Psoas muscle (tissue), 8 donors: ENCODE measurements around the gene TSC1. TPM values are rescaled to one million over a fixed set of nuclear protein-coding genes. Genes with fewer than 3 reads are reported as not detected.
A peak's percentile ranks its signal among the peaks of the same experiment; 100 is the strongest.

ENCODE experiments used
- ATAC-seq, 4 donors: fragments of 200-7000 bp; cut with Tn5 transposase; one replicate each; pipeline ENCODE4 v1.9.1; 2020; ENCODE audit warnings: moderate library complexity in 3 of 4, mild to moderate bottlenecking in 2 of 4
- DNase-seq, 2 donors: peaks; one replicate each; pipeline ENCODE4 v3.0.0-alpha.2; 2020
- H3K27ac ChIP-seq: fragments of 200-600 bp; one replicate; pipeline ENCODE4 v1.8.0; 2022
- H3K27me3 ChIP-seq, 3 donors: fragments of 200-600 bp in 1 of 3; one replicate each; pipeline versions ENCODE4 v1.6.1 to v1.8.0; 2013 to 2022; ENCODE audit warnings: low read length in 2 of 3, mild to moderate bottlenecking in 2 of 3, moderate library complexity in 1 of 3; ENCODE audit not compliant: insufficient read depth in 3 of 3
- H3K36me3 ChIP-seq, 2 donors: fragments of 200-600 bp in 1 of 2; one replicate each; pipeline versions ENCODE4 v1.6.1 to v1.8.0; 2013 to 2022; ENCODE audit warnings: low read depth in 1 of 2, mild to moderate bottlenecking in 1 of 2, moderate library complexity in 1 of 2; ENCODE audit not compliant: insufficient read depth in 1 of 2
- H3K4me1 ChIP-seq: fragments of 200-600 bp; one replicate; pipeline ENCODE4 v1.8.0; 2022
- H3K4me3 ChIP-seq: fragments of 200-600 bp; one replicate; pipeline ENCODE4 v1.8.0; 2022; ENCODE audit warnings: mild to moderate bottlenecking
- H3K9me3 ChIP-seq: fragments of 200-600 bp; one replicate; pipeline ENCODE4 v1.8.0; 2022
- CTCF ChIP-seq: fragments of 200-600 bp; IDR thresholded peaks from one replicate; pipeline ENCODE4 v1.8.0; 2022; ENCODE audit warnings: antibody characterized with exemption
- WGBS, 3 donors: extraction: QIAGEN DNeasy Blood & Tissue Kit; methylation state at CpG; one replicate each; pipeline versions ENCODE4 v1.1.6 to v1.1.7; 2013; 5-methylcytosine and 5-hydroxymethylcytosine counted together
- intact Hi-C, 2 donors: fragments of 100-400 bp; cut with DNase I; formaldehyde crosslinking; loops; one replicate each; pipeline versions ENCODE4 v1.11.0 to v1.14.2; 2022
- polyA plus RNA-seq, 3 donors: library from polyadenylated mRNA; stranded (reverse); fragments of 200-250 nt; gene quantifications; one replicate each; pipeline ENCODE4 v1.2.3, GENCODE V29; 2013
- total RNA-seq, 4 donors: library from RNA; stranded (reverse); fragmentation: NEBNext Ultra II Directional in 2 of 4; extraction: Animal tissue kit (Norgen Biotek cat#: 25700) in 2 of 4; gene quantifications; one replicate each; pipeline versions ENCODE4 v1.2.1 to v1.2.4, GENCODE V29; 2021 to 2023
- donor health status: healthy with polysubstance abuse.
- donor health status: DM: no; HTN: no; CAD: no; lungs with moderate emphysema.
- donor health status: Bipolar disorder and iron deficiency.
- donor health status: healthy.
- donor health status: DM: yes; HTN: yes; CAD: no.
- donor health status: DM: no; HTN: no; CAD: no.
- donor health status: DM: no; HTN: no; CAD: no.
- donor health status: DM: yes; HTN: yes; CAD: no.

The TSC1 gene
- total and polyA plus RNA-seq, 7 donors: 13.1 to 38.4 (median 26.8) TPM

- Histone ChIP-seq H3K4me1 (no peaks in the 10 kb centered on the region), H3K9me3 (no peaks in the 10 kb centered on the region), H3K36me3 (no peaks in the 10 kb centered on the region), H3K27ac (no peak overlapping the region), H3K27me3 (peaks cover 0 to 3% (median 0%) of the 10 kb centered on the region in 3 donors), H3K4me3 (no peak overlapping the region)
- ATAC-seq: no peak
- intact Hi-C loops: no loop called here
- peak in 1 of 2 donors; percentile 18 for DNase-seq
- no peak for TF ChIP-seq CTCF
- 80 to 87% (median 84%) methylated on average over 5 of the region's 5 CpGs for WGBS, 3 donors
Measured at GRCh38 chr9:132875159-132875558, 69.3 kb downstream of the TSC1 start.

GRCh38 chr9:132873403-132873802 is 71.0 kb downstream of the TSC1 start:
- no peak for TF ChIP-seq CTCF
- WGBS, 3 donors: 79 to 83% (median 83%) methylated on average over 7 of the region's 7 CpGs
- no peaks in the 10 kb centered on the region for H3K4me1 ChIP-seq
- H3K36me3 ChIP-seq: no peaks in the 10 kb centered on the region
- ATAC-seq: no peak
- H3K27ac ChIP-seq: no peak overlapping the region
- no peaks in the 10 kb centered on the region for H3K9me3 ChIP-seq
- no peak overlapping the region for H3K4me3 ChIP-seq
- DNase-seq: no peak
- H3K27me3 ChIP-seq: peaks cover 0 to 3% (median 0%) of the 10 kb centered on the region in 3 donors
- intact Hi-C loops: no loop called here

- intact Hi-C loops: no loop called here
- no peaks in the 10 kb centered on the region for H3K9me3 ChIP-seq
- no peaks in the 10 kb centered on the region for H3K4me1 ChIP-seq
- no peak overlapping the region for H3K27ac ChIP-seq
- no peak for ATAC-seq
- no peak overlapping the region for H3K4me3 ChIP-seq
- peaks cover 0 to 3% (median 0%) of the 10 kb centered on the region in 3 donors for H3K27me3 ChIP-seq
- DNase-seq: no peak
- H3K36me3 ChIP-seq: no peaks in the 10 kb centered on the region
- TF ChIP-seq CTCF: no peak
- 92 to 97% (median 96%) methylated on average over 9 of the region's 9 CpGs for WGBS, 3 donors
Measured at GRCh38 chr9:132869266-132869665, 75.2 kb downstream of the TSC1 start.

GRCh38 chr9:132866898-132867297 is 77.5 kb downstream of the TSC1 start:
- H3K4me1 ChIP-seq: no peaks in the 10 kb centered on the region
- intact Hi-C loops: no loop called here
- no peak for ATAC-seq
- H3K4me3 ChIP-seq: no peak overlapping the region
- no peak for TF ChIP-seq CTCF
- H3K36me3 ChIP-seq: no peaks in the 10 kb centered on the region
- DNase-seq: no peak
- peaks cover 0 to 2% (median 0%) of the 10 kb centered on the region in 3 donors for H3K27me3 ChIP-seq
- H3K9me3 ChIP-seq: no peaks in the 10 kb centered on the region
- no peak overlapping the region for H3K27ac ChIP-seq
- 86 to 87% (median 86%) methylated on average over 8 of the region's 8 CpGs for WGBS, 3 donors

- Histone ChIP-seq H3K27ac (no peak overlapping the region), H3K4me3 (no peak overlapping the region), H3K9me3 (no peaks in the 10 kb centered on the region), H3K27me3 (peaks cover 0 to 3% (median 0%) of the 10 kb centered on the region in 3 donors), H3K4me1 (no peaks in the 10 kb centered on the region), H3K36me3 (no peaks in the 10 kb centered on the region)
- ATAC-seq (no peak), DNase-seq (peak in 1 of 2 donors; percentile 13)
- TF ChIP-seq CTCF: no peak
- intact Hi-C loops: no loop called here
- WGBS, 3 donors: 58 to 73% (median 67%) methylated on average over 8 of the region's 8 CpGs
Measured at GRCh38 chr9:132864691-132865090, 79.7 kb downstream of the TSC1 start.
